Measurements from ENCODE around the gene EDEM3.
"Not testable (repeated sequence)": the region's sequence is repeated elsewhere in the genome, so short reads cannot be mapped to it uniquely, and the experiment has no call there.

EDEM3 gene

GRCh38 chr1:184770181-184770979 is 15.7 kb upstream of the EDEM3 start:
- no peak for DNase-seq (ENCODE audit: low read depth)

- no peak for DNase-seq (ENCODE audit: low read depth)
Measured at GRCh38 chr1:184769241-184769640, 14.6 kb upstream of the EDEM3 start.

- DNase-seq (ENCODE audit: low read depth) = no peak
Measured at GRCh38 chr1:184768467-184768866, 13.8 kb upstream of the EDEM3 start.

- DNase-seq (ENCODE audit: low read depth) = no peak
Measured at GRCh38 chr1:184767591-184767990, 12.9 kb upstream of the EDEM3 start.

- DNase-seq (ENCODE audit: low read depth) = no peak
Measured at GRCh38 chr1:184764483-184764882, 9.8 kb upstream of the EDEM3 start.

- DNase-seq (ENCODE audit: low read depth) = not testable (repeated sequence)
Measured at GRCh38 chr1:184763520-184763919, 8.9 kb upstream of the EDEM3 start.

GRCh38 chr1:184761969-184762485 is 7.4 kb upstream of the EDEM3 start:
- no peak for DNase-seq (ENCODE audit: low read depth)

GRCh38 chr1:184759651-184760050 is 5.0 kb upstream of the EDEM3 start:
- no peak for DNase-seq (ENCODE audit: low read depth)

- DNase-seq (ENCODE audit: low read depth) = no peak
Measured at GRCh38 chr1:184759112-184759511, 4.5 kb upstream of the EDEM3 start.

- no peak for DNase-seq (ENCODE audit: low read depth)
Measured at GRCh38 chr1:184757891-184758290, 3.2 kb upstream of the EDEM3 start.

GRCh38 chr1:184757406-184757805 is 2.7 kb upstream of the EDEM3 start:
- no peak for DNase-seq (ENCODE audit: low read depth)

- DNase-seq (ENCODE audit: low read depth) = no peak
Measured at GRCh38 chr1:184755226-184756065, 788 bp upstream of the EDEM3 start.

GRCh38 chr1:184753608-184754475 is 816 bp downstream of the EDEM3 start:
- DNase-seq (ENCODE audit: low read depth) = no peak

GRCh38 chr1:184753117-184753516 is 1.5 kb downstream of the EDEM3 start:
- no peak for DNase-seq (ENCODE audit: low read depth)

- no peak for DNase-seq (ENCODE audit: low read depth)
Measured at GRCh38 chr1:184752656-184753055, 2.0 kb downstream of the EDEM3 start.

GRCh38 chr1:184748740-184749139 is 5.9 kb downstream of the EDEM3 start:
- no peak for DNase-seq (ENCODE audit: low read depth)

GRCh38 chr1:184747089-184747955 is 7.3 kb downstream of the EDEM3 start:
- DNase-seq (ENCODE audit: low read depth) = no peak

- no peak for DNase-seq (ENCODE audit: low read depth)
Measured at GRCh38 chr1:184745929-184746638, 8.6 kb downstream of the EDEM3 start.

GRCh38 chr1:184745110-184745509 is 9.5 kb downstream of the EDEM3 start:
- no peak for DNase-seq (ENCODE audit: low read depth)

GRCh38 chr1:184743062-184743756 is 11.4 kb downstream of the EDEM3 start:
- DNase-seq (ENCODE audit: low read depth) = no peak

Data from GM04503 (cell line).